HepG2 (cell line): Measurements from ENCODE around the gene EDEM3. TPM values are rescaled to one million over a fixed set of nuclear protein-coding genes. Genes with fewer than 3 reads are reported as not detected.

Experiments used
- ATAC-seq: fragments of 200-7000 bp; cut with Tn5 transposase; 3 replicates; pipeline ENCODE4 v1.9.1; 2020; ENCODE audit warnings: mild to moderate bottlenecking, moderate library complexity
- BruUV-seq: library from RNA; stranded (reverse); fragments of 400-500 nt; replicated peaks from 2 replicates; lab custom pipeline; 2021; lab: Mats Ljungman, UMichigan
- CTCF ChIA-PET: fragments of 300-600 bp; formaldehyde crosslinking; extraction: SDS; loops from one replicate; lab custom pipeline; 2021; ENCODE audit warnings: low total read pairs, inconsistent platforms, low intra/inter-chr PET ratio; lab: Yijun Ruan, JAX
- POLR2A ChIA-PET: fragments of 350-600 bp; sonication (Branson Sonifier 250); formaldehyde crosslinking; loops from one replicate; lab custom pipeline; 2020; ENCODE audit warnings: antibody characterized with exemption, inconsistent platforms; lab: Yijun Ruan, JAX
- DNase-seq: peaks from one replicate; pipeline ENCODE4 v3.0.0-alpha.2; 2015; ENCODE audit warnings: low spot score
- FAIRE-seq: peaks from 3 replicates; lab custom pipeline; 2011; peaks lifted over from hg19 to GRCh38; lab: Jason Lieb, UNC
- H2AFZ ChIP-seq: one replicate; pipeline ENCODE4 v1.6.1; 2011; ENCODE audit warnings: low read length, inconsistent platforms
- H3K27ac ChIP-seq: fragments of 300-600 bp; 3 replicates; pipeline ENCODE4 v1.8.0; 2011; ENCODE audit warnings: mixed run types, mild to moderate bottlenecking, mixed read lengths, low read length, inconsistent platforms; ENCODE audit not compliant: insufficient read depth; ENCODE audit errors: extremely low read length
- H3K27me3 ChIP-seq, 2 experiments: fragments of 200-600 bp in 1 of 2; 2 replicates in 1 of 2; 3 replicates in 1 of 2; pipeline versions ENCODE4 v1.6.0 to v1.8.0; 2011; ENCODE audit warnings: low read length in 2 of 2, mild to moderate bottlenecking in 2 of 2, moderate library complexity in 2 of 2, inconsistent platforms in 1 of 2; ENCODE audit not compliant: insufficient read depth in 2 of 2, control insufficient read depth in 1 of 2
- H3K36me3 ChIP-seq, 2 experiments: fragments of 200-600 bp in 1 of 2; replicated peaks in 1 of 2; 2 replicates in 1 of 2; 3 replicates in 1 of 2; pipeline versions ENCODE4 v1.5.1 to v1.8.0; 2011; ENCODE audit warnings: low read length in 2 of 2, inconsistent platforms in 1 of 2; ENCODE audit not compliant: insufficient read depth in 2 of 2, control insufficient read depth in 1 of 2
- H3K4me1 ChIP-seq: 2 replicates; pipeline ENCODE4 v1.5.1; 2012; ENCODE audit warnings: low read length, inconsistent platforms; ENCODE audit not compliant: insufficient read depth
- H3K4me2 ChIP-seq: 2 replicates; pipeline ENCODE4 v1.6.0; 2011; ENCODE audit warnings: low read depth, low read length, inconsistent platforms
- H3K4me3 ChIP-seq, 3 experiments: fragments of 200-600 bp in 1 of 3; sonication (generic), shearing (Covaris generic) in 1 of 3; replicated peaks in 1 of 3; 2 replicates each; pipeline ENCODE4 v1.5.1; 2011 to 2016; ENCODE audit warnings: low read length in 3 of 3, inconsistent platforms in 2 of 3, low read depth in 2 of 3, mild to moderate bottlenecking in 2 of 3, control low read depth in 1 of 3, mixed read lengths in 1 of 3; ENCODE audit not compliant: insufficient read depth in 1 of 3
- H3K79me2 ChIP-seq: one replicate; pipeline ENCODE4 v1.6.1; 2011; ENCODE audit warnings: low read length, inconsistent platforms; ENCODE audit not compliant: insufficient read depth
- H3K9ac ChIP-seq: 2 replicates; pipeline ENCODE4 v1.6.0; 2011; ENCODE audit warnings: mild to moderate bottlenecking, low read depth, low read length, inconsistent platforms; ENCODE audit not compliant: insufficient read depth
- H3K9me3 ChIP-seq: 2 replicates; pipeline ENCODE4 v1.5.1; 2012; ENCODE audit warnings: mild to moderate bottlenecking, low read length
- H4K20me1 ChIP-seq: 2 replicates; pipeline ENCODE4 v1.6.0; 2011; ENCODE audit warnings: inconsistent platforms, mild to moderate bottlenecking, low read length, moderate library complexity; ENCODE audit not compliant: insufficient read depth
- HINFP ChIP-seq: sonication (generic); formaldehyde crosslinking; IDR thresholded peaks from 2 replicates; pipeline ENCODE4 v1.4.0; 2020; ENCODE audit warnings: low read depth, mild to moderate bottlenecking, missing genetic modification reagents
- KDM3A ChIP-seq: IDR thresholded peaks from 2 replicates; pipeline ENCODE4 v1.6.1; 2018; ENCODE audit warnings: low read depth, missing compliant biosample characterization
- MAFF ChIP-seq: IDR thresholded peaks from 2 replicates; pipeline ENCODE4 v1.6.1; 2011; ENCODE audit warnings: low read depth, low read length, improper control_type of control experiment
- PCBP2 ChIP-seq: fragments of 200-400 bp; formaldehyde crosslinking; optimal IDR thresholded peaks from 2 replicates; pipeline ENCODE3; 2018; ENCODE audit warnings: low read length, low read depth; ENCODE audit not compliant: poor library complexity, severe bottlenecking
- SAP130 ChIP-seq: IDR thresholded peaks from 2 replicates; pipeline ENCODE4 v1.6.1; 2016; ENCODE audit warnings: low read depth
- SRSF4 ChIP-seq: fragments of 200-400 bp; formaldehyde crosslinking; IDR thresholded peaks from one replicate; pipeline ENCODE4 v1.6.1; 2018; ENCODE audit warnings: mild to moderate bottlenecking, low read depth, low read length, moderate library complexity; ENCODE audit not compliant: poor library complexity, severe bottlenecking
- TBL1XR1 ChIP-seq: fragments of 150-350 bp; IDR thresholded peaks from 2 replicates; pipeline ENCODE4 v1.6.1; 2014; ENCODE audit warnings: borderline replicate concordance, low read length; ENCODE audit not compliant: partially characterized antibody
- ZKSCAN8 ChIP-seq: IDR thresholded peaks from 2 replicates; pipeline ENCODE4 v1.6.1; 2016; ENCODE audit warnings: borderline replicate concordance, missing genetic modification reagents, missing compliant biosample characterization
- ZSCAN12 ChIP-seq: sonication (generic); formaldehyde crosslinking; IDR thresholded peaks from 2 replicates; pipeline ENCODE4 v1.9.0; 2021; ENCODE audit warnings: mild to moderate bottlenecking, missing genetic modification reagents
- WGBS: methylation state at CpG from one replicate; pipeline ENCODE4 v1.1.6; 2017; ENCODE audit warnings: low lambda C conversion rate; 5-methylcytosine and 5-hydroxymethylcytosine counted together
- in situ Hi-C: cut with HindIII; loops from 2 replicates; pipeline ENCODE4 v1.10.0; 2017; ENCODE audit warnings: low pct_unique_long_range_greater_than_20kb; ENCODE audit not compliant: extremely low pct_ligation_motif_present
- intact Hi-C: fragments of 100-400 bp; cut with micrococcal nuclease; formaldehyde crosslinking; loops from one replicate; pipeline ENCODE4 v1.10.0; 2022; ENCODE audit not compliant: unreplicated experiment
- polyA plus RNA-seq, 8 experiments: library from polyadenylated mRNA; depleted of rRNA in 3 of 8; stranded (reverse) in 7 of 8; unstranded in 1 of 8; fragments of >200 nt; fragmentation: Illumina TruSeq in 4 of 8; extraction: Trizol in 4 of 8; gene quantifications; 2 replicates each; pipeline versions ENCODE4 v1.2.1 to v1.2.3, GENCODE V29; 2011 to 2016; ENCODE audit warnings: low read depth in 4 of 8, missing spikeins in 1 of 8, mixed read lengths in 1 of 8; ENCODE audit not compliant: insufficient read depth in 1 of 8
- total RNA-seq, 5 experiments: library from RNA; depleted of rRNA; stranded (reverse); fragments of >200 nt; fragmentation: Illumina TruSeq; extraction: Trizol; gene quantifications; 2 replicates each; pipeline ENCODE4 v1.2.3, GENCODE V29; 2016; ENCODE audit warnings: low read depth in 1 of 5

Gene EDEM3
- total and polyA plus RNA-seq, 2 of the 13 experiments (the other 11 are each of a cell fraction or from before 2014, with no cell fraction given) = 13.1 to 18.2 TPM

GRCh38 chr1:184655185-184655584 is 99.5 kb downstream of the EDEM3 start (continued):
- no peak for TF ChIP-seq HINFP

- in situ Hi-C loops (loop anchor here (25.0 kb wide), 1 partner anchor 563 kb away; no protein-coding TSS in a partner anchor), intact Hi-C loops (no loop called here)
- H4K20me1 ChIP-seq = no peaks in the 10 kb centered on the region
- no peaks in the 10 kb centered on the region for H3K4me1 ChIP-seq
- DNase-seq (no peak), ATAC-seq (no peak), FAIRE-seq (no peak)
- H3K27ac ChIP-seq = no peak overlapping the region
- ChIA-PET CTCF (no interaction called here), POLR2A (no interaction called here)
- H3K9me3 ChIP-seq = no peaks in the 10 kb centered on the region
- H3K27me3 ChIP-seq = no peaks in the 10 kb centered on the region; a peak in 2 of 5 replicates
- H2AFZ ChIP-seq = no peak overlapping the region
- no peaks in the 10 kb centered on the region for H3K79me2 ChIP-seq
- H3K36me3 ChIP-seq = no peaks in the 10 kb centered on the region
- no peak overlapping the region for H3K9ac ChIP-seq
- WGBS = 2% methylated on average over 3 of the region's 5 CpGs
- no peak overlapping the region for H3K4me2 ChIP-seq
- H3K4me3 ChIP-seq = no peak overlapping the region
- BruUV-seq = no TSS peak
- TF ChIP-seq KDM3A (CRISPR knock-in tag) (no peak), MAFF (no peak), SAP130 (CRISPR knock-in tag) (no peak), ZKSCAN8 (CRISPR knock-in tag) (no peak), PCBP2 (no peak), TBL1XR1 (no peak), ZSCAN12 (CRISPR knock-in tag) (no peak), SRSF4 (no peak)
Observed at GRCh38 chr1:184650177-184650866, 104.3 kb downstream of the EDEM3 start.
